Measurements from ENCODE around the gene FGGY.

FGGY gene

GRCh38 chr1:59262631-59263030, 34.3 kb upstream of the FGGY start:
- no peak for DNase-seq (ENCODE audit: low spot score)
- no peak overlapping the region for H3K27ac ChIP-seq
- POLR2A ChIA-PET (ENCODE audit: low non-redundant PET), result no interaction called here
- no peak for TF ChIP-seq CTCF (conservative IDR thresholded peaks at IDR 0.05; ENCODE audit: low read depth)
- CTCF ChIA-PET, result no interaction called here

GRCh38 chr1:59263111-59263510, 33.8 kb upstream of the FGGY start:
- ChIA-PET POLR2A (ENCODE audit: low non-redundant PET) (no interaction called here), CTCF (no interaction called here)
- no peak for DNase-seq (ENCODE audit: low spot score)
- no peak for TF ChIP-seq CTCF (conservative IDR thresholded peaks at IDR 0.05; ENCODE audit: low read depth)
- no peak overlapping the region for H3K27ac ChIP-seq

GRCh38 chr1:59265622-59266021, 31.3 kb upstream of the FGGY start:
- ChIA-PET CTCF (no interaction called here), POLR2A (ENCODE audit: low non-redundant PET) (no interaction called here)
- DNase-seq (ENCODE audit: low spot score), result no peak
- TF ChIP-seq CTCF (conservative IDR thresholded peaks at IDR 0.05; ENCODE audit: low read depth), result no peak
- no peak overlapping the region for H3K27ac ChIP-seq

GRCh38 chr1:59266180-59266926, 30.5 kb upstream of the FGGY start:
- TF ChIP-seq CTCF (conservative IDR thresholded peaks at IDR 0.05; ENCODE audit: low read depth), result no peak
- ChIA-PET POLR2A (ENCODE audit: low non-redundant PET) (no interaction called here), CTCF (interaction anchor here (0.7 kb wide), 1 partner anchor 675 kb away, joined by 3 read pairs; no protein-coding TSS in a partner anchor)
- no peak for DNase-seq (ENCODE audit: low spot score)
- no peak overlapping the region for H3K27ac ChIP-seq

GRCh38 chr1:59266927-59267293, 30.0 kb upstream of the FGGY start:
- ChIA-PET POLR2A (ENCODE audit: low non-redundant PET) (no interaction called here), CTCF (interaction anchor here (0.7 kb wide), 1 partner anchor 675 kb away, joined by 3 read pairs; no protein-coding TSS in a partner anchor)
- DNase-seq (ENCODE audit: low spot score), result no peak
- no peak for TF ChIP-seq CTCF (conservative IDR thresholded peaks at IDR 0.05; ENCODE audit: low read depth)
- no peak overlapping the region for H3K27ac ChIP-seq

GRCh38 chr1:59268406-59268805, 28.5 kb upstream of the FGGY start:
- no peak for TF ChIP-seq CTCF (conservative IDR thresholded peaks at IDR 0.05; ENCODE audit: low read depth)
- POLR2A ChIA-PET (ENCODE audit: low non-redundant PET), result no interaction called here
- DNase-seq (ENCODE audit: low spot score), result no peak
- CTCF ChIA-PET, result no interaction called here
- H3K27ac ChIP-seq, result no peak overlapping the region
